NCI-H2196 treated with DMSO at 0.1 percent for 48 hours (cell line): ENCODE measurements around the gene ZNF140.

ENCODE experiments used
- DNase-seq: peaks from one replicate; lab custom pipeline; 2025; ENCODE audit not compliant: unreplicated experiment; lab: John Stamatoyannopoulos, UW

ZNF140 gene

DNA sequence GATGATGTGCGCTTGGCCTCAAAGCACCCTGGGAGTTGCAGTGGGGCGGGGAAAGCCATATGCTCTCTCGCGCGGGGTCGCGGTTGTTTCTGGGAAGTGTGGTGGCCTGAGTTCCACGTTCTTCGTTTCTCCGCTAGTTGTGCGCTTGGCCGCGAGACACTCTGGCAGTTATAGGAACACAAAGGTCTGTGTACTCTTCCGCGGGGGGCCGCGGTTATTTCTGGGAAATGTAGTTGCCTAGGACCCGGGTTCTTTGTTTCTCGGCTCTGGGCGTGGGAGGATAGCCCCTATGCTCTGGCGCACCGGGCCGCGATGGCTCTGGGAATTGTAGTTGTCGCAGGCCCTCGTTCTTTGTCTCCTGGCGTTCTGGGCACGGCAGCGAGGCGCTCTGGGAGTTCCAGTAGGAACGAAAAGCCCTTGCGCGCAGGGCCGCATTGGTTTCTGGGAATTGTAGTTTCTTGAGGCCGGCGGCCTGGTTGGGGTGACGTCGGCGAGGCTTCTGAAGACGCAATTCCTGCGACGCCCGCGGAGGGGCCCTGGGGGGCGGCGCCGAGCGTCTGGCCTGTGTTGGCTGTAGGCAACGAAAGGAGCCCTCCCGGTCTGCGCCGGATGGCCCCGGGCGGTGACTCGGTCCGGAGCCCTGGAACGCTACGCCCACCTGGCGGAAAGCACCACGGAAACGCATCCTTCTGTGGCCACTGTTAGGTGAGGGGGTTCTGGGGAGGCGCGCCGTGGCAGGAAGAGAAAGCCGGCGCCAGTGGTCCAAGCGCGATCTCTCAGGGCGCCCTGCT, at the start of gene ZNF140:
TSS of gene ZNF140 (plus strand) at position 556 of the 791 bp plus-strand sequence. CDS start 398 bp downstream, outside the sequence.
- peak; percentile 96 for DNase-seq

DNA sequence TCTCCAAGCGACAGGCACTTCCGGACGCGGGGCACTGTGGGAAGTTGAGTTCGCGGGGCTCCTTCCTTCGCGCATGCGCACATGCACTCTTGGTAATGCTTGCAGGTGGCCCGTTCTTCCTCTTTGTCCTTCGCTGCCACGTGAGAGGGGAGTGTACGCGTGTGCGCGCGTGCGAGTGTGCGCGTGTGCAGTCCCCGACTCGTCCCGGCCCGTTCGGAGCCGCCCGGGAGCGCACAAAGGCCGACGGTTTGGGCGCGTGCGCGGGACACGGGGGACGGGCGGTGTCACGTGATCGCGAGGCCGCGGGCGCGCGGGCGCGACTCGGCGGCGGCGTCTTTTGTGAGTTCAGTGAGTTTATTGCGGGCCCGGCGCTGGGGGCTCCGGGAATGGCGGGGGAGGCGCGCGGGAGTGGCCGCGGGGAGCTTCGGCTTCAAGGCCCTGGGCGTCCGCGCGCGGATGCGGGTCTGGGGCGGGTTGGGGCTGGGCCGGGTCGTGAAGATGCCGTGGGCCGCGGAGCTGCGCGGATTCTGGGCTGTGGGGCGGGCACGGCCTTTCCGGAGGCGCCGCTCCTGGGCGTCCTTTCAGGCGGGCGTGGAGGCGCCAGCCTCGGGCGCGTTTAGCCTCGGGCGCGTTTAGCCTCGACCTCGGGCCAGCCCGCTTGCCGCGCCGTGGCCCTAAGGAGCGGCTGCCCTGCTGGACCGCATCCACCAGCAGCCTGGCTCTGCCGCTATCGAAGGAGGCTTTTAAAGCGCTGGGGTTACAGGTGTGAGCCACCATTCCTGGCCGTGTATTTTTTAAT, 43.3 kb upstream of the ZNF140 start, which contains the start of gene ZNF84:
TSS of gene ZNF84 (plus strand) at position 303 of the 799 bp plus-strand sequence. CDS start 3,959 bp downstream, outside the sequence.
- DNase-seq, result peak; percentile 97

DNA sequence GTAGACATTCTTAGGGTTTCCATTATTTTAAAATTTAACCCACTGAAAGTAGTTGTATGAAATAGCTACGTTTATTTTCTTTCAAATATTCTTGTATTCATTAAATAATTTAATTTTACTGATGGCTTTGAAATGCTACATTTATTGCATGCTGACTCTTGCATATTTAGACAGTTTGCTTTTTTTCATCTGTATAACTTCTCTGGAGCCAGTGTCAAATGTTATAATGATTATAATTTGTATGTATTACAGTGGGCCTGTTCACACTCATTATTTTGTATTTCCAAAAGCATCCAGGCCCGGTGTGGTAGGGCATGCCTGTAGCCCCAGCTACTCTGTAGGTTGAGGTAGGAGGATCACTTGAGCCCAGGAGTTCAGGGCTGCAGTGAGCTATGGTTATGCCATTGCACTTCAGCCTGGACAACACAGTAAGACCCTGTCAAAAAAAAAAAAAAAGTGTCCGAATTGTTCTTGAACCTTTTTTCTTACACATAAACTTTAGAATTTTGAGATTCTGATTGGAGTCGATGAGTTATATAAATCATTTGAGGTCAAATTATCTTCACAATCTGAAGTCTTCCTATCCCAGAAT, 42.5 kb upstream of the ZNF140 start:
- DNase-seq, result no peak

DNA sequence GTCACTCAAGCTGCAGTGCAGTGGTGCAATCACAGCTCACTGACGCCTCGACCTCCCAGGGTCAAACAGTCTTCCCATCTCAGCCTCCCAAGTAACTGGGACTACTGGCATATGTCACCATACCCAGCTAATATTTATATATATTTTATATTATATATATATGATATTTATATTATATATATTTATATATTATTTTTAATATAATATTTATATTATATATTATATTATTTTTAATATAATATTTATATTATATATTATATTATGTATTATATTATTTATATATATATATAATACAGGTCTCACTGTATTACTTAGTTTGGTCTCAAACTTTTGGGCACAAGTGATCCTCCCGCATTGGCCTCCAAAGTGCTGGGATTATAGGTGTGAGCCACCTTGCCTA, 34.0 kb upstream of the ZNF140 start:
- DNase-seq, result no peak

DNA sequence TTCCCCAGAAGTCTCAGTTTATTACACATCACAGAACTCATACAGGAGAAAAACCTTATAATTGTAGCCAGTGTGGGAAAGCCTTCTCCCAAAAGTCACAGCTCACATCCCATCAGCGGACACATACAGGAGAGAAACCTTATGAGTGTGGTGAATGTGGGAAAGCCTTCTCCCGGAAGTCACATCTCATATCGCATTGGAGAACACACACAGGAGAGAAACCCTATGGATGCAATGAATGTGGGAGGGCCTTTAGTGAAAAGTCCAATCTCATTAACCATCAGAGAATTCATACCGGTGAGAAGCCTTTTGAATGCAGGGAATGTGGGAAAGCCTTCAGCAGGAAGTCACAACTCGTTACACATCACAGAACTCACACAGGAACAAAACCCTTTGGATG, 23.3 kb upstream of the ZNF140 start:
- DNase-seq, result no peak

DNA sequence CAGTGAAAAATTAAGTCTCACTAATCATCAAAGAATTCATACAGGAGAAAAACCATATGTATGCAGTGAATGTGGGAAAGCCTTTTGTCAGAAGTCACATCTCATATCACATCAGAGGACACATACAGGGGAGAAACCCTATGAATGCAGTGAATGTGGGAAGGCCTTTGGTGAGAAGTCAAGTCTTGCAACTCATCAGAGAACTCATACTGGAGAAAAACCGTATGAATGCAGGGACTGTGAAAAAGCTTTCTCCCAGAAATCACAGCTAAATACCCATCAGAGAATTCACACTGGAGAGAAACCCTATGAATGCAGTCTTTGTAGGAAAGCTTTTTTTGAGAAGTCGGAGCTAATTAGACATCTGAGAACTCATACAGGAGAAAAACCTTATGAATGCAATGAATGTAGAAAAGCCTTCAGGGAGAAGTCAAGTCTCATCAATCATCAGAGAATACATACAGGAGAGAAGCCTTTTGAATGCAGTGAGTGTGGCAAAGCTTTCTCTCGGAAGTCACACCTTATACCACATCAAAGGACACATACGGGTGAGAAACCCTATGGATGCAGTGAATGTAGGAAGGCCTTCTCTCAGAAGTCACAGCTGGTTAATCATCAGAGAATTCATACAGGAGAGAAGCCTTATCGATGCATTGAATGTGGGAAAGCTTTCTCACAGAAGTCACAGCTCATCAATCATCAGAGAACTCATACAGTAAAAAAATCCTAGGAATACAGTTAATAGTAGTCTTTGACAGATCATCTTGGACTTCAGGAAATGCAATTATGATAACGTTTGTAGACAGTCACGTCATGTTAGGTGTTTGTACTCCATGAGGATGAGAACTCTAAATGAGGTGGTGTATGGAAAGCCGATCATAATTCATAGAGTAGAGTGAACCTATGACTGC, 22.3 kb upstream of the ZNF140 start:
- no peak for DNase-seq

DNA sequence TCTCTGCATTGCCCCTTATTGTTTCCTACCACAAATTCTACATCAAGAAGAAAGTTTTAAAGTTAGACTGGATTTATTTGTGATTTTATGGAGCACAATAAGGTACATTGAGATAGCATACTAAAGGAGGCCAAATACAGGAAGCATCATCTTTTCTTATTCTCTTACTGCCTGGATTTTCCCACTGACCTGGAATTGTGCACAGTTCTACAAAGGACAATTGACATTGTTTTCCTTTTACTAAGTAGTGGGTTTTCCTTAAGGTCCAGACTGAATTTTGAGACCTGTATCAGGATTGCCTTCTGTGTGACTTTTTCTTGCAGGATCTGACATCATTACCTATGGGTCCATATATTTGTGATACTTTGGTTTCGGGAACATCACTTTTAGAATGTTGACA, 18.8 kb upstream of the ZNF140 start:
- no peak for DNase-seq

DNA sequence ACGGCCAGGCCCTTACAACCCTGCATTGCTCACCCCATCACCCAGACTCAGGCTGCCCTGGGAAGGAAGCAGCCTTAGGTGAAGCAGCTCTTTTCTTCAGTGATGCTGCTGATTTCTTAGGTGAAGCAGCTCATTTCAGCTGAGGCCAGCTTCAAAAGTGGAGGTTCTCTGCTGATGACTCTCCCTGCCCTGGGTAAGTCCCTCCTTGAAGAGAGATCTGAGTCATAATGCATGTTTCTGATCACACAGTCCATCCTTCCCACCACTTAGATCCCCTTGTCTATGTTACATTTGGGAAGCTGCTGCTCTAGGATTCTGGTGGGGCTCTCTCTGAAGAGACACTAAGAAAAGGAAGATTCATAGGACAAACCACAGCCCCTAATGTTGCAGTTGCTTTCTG, 17.2 kb upstream of the ZNF140 start:
- DNase-seq, result no peak

DNA sequence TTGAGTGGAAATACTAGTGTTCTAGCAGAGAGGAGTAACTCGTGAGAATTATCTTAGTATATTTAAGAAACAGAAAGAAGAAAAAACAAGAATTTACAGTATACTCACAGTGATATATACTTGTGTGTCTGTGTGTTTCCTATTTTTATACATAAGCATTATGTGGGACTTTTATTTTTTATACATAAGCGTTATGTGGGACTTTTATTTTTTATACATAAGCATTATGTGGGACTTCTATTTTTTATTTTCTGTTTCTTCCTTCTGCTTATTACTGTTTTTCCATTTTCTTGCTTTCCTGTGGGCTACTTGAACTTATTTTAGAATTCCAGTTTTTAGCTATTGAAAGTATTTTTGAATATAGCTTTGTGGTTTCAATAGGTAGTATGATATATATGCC, 6.9 kb upstream of the ZNF140 start:
- DNase-seq, result no peak

DNA sequence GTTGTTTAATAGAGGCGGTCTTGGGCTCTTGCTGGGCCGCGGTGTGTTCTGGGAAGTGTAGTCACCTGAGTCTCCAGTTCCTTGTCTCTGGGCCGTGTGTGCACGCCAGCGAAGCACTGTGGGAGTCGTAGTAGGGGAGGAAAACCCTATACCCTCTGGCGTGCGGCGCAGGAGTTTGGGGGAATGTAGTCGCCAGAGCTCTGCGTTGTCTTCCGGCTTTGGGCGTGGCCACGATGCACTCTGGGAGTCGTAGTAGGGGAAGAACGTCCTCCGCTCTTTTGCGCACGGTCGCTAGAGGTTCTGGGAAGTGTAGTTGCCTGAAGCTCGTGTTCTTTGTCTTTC, 726 bp upstream of the ZNF140 start:
- DNase-seq, result peak; percentile 97

DNA sequence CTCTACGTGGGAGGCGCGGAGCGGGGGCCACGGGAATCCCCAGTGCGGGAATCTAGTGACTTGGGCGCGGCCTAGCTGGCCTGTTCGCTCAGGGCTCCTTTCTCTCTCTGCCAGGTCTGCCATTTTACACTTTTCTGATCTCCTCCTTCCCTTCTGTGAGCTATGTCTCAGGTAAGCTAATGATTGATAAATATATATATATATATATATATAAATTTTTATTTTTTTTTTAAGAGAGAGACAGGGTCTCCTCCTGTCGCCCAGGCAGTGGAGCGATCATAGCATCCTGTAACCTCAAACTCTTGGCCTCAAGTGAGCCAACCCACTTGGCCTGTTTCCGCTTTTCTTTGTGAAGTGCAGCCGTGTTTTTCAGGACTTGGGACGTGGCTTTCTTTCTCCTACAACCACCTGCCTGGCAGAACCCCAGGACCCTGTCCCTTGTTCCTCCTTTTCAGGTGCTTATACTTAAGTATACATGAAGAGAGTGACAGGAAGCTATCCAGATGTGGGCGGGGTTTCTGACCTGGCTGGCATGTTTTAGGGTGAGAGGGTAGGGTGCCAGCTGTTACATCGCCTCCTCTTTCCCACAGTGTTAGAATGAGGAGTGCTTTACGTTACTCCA, 547 bp downstream of the ZNF140 start:
- no peak for DNase-seq

DNA sequence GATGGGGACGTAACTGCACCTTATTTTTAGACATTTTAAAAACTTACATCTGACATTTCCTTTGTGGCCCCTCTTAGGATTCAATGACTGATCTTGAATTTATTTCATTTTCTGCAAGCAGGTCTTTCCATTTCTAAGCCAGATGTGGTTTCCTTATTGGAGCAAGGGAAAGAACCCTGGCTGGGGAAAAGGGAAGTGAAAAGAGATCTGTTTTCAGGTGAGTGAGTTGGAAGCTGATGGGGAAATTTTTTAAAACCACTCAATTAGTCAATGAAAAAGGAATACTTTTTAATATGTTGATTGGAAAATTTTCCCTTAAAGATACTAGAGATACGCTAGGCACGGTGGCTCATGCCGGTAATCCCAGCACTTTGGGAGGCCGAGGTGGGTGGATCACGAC, 2.6 kb downstream of the ZNF140 start:
- DNase-seq, result no peak

DNA sequence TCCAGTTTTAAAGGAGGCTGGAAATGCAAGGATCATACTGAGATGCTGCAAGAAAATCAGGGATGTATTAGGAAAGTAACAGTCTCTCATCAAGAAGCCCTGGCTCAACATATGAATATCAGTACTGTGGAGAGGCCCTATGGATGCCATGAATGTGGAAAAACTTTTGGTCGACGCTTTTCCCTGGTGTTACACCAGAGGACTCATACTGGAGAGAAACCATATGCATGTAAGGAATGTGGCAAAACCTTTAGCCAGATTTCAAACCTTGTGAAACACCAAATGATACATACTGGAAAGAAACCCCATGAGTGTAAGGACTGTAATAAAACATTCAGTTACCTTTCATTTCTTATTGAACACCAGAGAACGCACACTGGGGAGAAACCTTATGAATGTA, 24.9 kb downstream of the ZNF140 start:
- no peak for DNase-seq

DNA sequence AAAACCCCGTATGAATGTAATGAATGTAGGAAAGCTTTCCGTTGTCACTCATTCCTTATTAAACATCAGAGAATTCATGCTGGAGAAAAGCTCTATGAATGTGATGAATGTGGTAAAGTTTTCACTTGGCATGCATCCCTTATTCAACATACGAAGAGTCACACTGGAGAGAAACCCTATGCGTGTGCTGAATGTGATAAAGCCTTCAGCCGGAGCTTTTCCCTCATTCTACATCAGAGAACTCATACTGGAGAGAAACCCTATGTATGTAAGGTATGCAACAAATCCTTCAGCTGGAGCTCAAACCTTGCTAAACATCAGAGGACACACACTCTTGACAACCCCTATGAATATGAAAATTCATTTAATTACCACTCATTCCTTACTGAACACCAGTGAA, 25.5 kb downstream of the ZNF140 start:
- DNase-seq, result no peak

DNA sequence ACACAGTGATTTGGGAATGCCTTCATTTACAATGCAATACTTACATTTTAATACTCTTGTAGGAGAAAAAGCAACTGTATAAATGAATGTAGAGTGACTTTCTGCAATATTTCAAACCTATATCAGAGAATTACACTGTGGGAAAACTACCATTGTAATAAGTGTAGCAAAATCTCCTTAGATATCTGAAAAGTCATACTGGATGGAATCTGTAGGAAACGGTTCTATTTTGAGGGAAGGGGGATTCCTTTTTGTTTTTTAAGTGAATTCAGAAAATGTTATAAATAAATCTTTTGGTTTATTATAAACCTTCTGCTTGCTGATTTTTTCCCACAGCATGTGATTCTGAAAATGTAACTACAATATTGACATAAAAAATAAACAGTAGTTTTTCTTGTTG, 26.4 kb downstream of the ZNF140 start:
- no peak for DNase-seq

DNA sequence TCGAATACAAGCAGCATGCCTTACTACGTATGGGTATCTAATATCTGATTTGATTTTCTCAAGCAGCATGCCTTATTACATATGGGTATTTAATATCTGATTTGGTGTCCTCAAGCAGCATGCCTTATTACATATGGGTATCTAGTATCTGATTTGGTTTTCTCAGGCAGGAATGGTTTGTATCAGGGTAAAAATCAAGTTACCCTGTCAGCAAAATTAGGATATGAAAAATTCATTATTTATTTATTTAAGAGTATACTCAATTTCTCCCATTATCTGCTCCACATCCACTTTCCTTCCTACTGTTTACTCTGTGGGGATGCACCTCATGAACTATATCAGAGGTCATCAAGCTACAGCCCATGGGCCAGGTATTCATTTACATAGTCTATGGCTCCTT, 27.4 kb downstream of the ZNF140 start:
- DNase-seq, result no peak

DNA sequence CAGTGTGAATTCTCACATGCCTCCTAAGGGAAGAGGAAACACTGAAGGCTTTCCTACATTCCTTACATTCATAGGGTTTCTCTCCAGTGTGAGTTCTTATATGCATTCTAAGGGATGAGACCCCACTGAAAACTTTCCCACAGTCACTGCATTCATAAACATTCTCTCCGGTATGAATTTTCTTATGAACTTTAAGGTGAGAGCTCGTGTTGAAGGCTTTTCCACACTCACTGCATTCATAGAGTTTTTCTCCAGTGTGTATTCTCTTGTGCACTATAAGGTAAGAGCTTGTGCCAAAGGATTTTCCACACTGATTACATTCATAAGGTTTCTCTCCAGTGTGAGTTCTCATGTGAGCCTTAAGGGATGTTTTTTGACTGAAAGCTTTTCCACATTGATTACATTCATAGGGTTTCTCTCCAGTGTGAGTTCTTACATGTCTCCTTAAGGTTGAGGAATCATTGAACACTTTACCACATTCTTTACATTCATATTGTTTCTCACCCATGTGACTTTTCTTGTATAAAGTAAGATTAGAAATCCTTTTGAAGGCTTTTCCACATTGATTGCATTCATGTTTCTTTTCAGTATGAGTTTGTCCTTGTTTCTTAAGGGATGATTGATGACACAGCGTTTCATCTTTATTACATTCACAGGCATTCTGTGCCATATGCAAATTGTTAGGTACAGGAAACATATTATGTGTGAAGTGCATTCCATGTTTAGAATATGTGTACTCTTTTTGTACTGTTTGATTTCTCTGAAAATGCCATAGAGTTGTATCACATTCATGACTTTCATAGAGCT, 39.9 kb downstream of the ZNF140 start:
- no peak for DNase-seq

DNA sequence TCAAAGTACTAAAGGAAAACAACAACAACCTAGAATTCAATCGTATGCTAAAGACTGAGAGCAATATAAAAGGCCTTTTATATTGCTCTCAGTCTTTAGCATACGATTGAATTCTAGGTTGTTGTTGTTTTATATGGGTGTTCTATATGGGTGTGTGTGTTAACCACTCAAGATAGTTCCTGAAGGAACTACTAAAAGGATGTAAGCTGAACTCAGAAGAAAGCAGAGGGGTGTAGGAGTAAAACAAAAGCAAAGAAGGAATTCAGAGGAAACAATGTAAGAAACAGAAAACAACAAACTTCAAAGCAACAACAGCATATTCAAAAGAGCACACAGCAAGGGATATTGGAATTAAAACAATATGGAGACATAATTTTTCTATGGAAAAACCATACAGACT, 44.0 kb downstream of the ZNF140 start:
- DNase-seq, result no peak

DNA sequence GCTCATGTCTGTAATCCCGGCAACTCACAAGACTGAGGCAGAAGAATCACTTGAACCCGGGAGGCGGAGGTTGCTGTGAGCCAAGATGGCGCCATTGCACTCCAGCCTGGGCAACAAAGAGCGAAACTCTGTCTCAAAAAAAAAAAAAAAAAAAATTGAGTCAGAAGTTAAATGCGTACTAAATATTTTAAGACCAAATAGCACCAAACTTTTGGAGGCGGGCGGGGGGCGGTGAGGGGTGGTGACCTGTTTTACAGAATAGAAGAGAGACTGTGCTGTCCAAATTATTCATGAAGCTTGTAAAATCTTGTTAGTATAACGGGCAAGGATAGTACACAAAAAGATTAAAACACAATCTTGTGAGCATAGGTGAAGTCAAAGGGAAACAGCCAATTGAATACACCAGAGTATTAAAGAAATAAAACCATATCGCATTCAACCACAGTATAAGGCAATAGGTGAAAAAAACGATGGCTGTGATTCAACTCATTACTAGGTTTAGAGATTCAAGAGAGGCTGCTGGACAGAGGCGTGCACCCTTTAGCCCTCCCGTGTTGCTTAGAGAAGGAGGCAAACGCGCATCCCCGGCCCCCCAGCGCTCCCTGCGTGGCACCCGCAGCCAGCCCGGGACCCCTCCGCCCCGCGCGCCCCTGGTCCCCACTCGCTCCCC, 48.8 kb downstream of the ZNF140 start:
- peak; percentile 21 for DNase-seq
